IPS-18a (cell line): ENCODE measurements around the gene TMTC2.

Experiments used
- H3K27ac ChIP-seq: one replicate; pipeline ENCODE4 v1.5.1; 2013; ENCODE audit warnings: low read length
- H3K27me3 ChIP-seq: one replicate; pipeline ENCODE4 v1.6.1; 2013; ENCODE audit warnings: mild to moderate bottlenecking, low read length; ENCODE audit not compliant: control insufficient read depth, insufficient read depth
- H3K36me3 ChIP-seq: one replicate; pipeline ENCODE4 v1.6.1; 2013; ENCODE audit warnings: low read depth, low read length; ENCODE audit not compliant: control insufficient read depth
- H3K4me1 ChIP-seq: one replicate; pipeline ENCODE4 v1.6.1; 2013; ENCODE audit warnings: low read depth, low read length; ENCODE audit not compliant: control insufficient read depth
- H3K4me3 ChIP-seq: one replicate; pipeline ENCODE4 v1.5.1; 2013; ENCODE audit warnings: low read length
- H3K9ac ChIP-seq: one replicate; pipeline ENCODE4 v1.6.1; 2013; ENCODE audit warnings: mild to moderate bottlenecking, low read length, moderate library complexity
- H3K9me3 ChIP-seq: one replicate; pipeline ENCODE4 v1.6.1; 2013; ENCODE audit warnings: low read depth, low read length; ENCODE audit not compliant: control insufficient read depth

The TMTC2 gene

DNA sequence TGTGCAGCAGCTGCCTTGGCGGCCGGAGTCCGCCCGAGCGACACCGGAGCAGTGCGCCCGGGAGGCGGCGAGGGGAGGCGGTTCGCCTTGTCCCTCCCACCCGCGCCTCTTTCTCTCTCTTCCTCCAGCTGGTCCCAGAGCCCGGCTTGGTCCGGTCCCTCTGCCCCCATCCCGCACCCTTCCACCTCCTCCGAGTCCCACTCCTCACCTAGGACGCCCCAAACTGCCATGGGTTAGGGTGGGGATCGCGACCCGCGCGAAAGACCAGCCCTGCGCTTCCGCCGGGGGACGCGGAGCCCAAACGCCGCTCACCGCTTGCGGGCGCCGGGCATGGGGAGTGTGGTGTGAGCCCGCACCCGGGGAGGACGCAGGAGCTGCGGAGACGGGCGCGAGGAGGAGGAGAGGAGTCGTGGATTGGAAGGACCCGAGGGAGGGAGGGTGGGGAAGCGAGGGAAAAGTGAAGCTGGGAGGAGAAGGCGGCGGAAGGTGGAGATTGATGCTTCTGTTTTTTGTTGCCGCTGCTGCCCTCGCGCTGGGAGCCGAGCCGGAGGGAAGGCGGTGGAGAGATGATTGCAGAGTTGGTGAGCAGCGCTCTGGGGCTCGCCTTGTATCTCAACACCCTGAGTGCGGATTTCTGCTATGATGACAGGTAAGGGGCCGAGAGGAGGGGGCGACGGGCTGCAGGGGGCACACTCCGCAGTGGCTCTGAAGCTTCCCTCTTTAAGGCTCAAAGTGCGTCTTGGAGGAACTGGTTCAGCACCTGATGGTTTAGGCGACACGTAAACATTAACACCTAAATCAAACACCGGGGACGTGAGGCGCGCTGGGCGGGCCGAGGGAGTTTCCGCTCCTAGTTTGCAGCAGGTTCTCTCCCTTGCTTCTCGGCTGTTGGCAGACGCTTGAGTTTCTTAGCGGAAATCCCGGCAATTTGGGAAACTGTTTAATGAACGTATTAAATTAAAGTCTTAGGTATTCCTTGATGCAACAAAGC, 610 bp downstream of the TMTC2 start:
- Histone ChIP-seq H3K9ac (peak overlapping the region; percentile 26), H3K4me1 (peaks cover 9% of the 10 kb centered on the region), H3K4me3 (peak overlapping the region; percentile 72), H3K9me3 (no peaks in the 10 kb centered on the region), H3K27me3 (peaks cover 19% of the 10 kb centered on the region), H3K27ac (no peak overlapping the region), H3K36me3 (no peaks in the 10 kb centered on the region)

GRCh38 chr12:82688035-82688501, 1.4 kb downstream of the TMTC2 start:
- Histone ChIP-seq H3K4me3 (peak overlapping the region; percentile 72), H3K27ac (no peak overlapping the region), H3K9ac (peak overlapping the region; percentile 26), H3K36me3 (peaks cover 2% of the 10 kb centered on the region), H3K27me3 (peaks cover 19% of the 10 kb centered on the region), H3K4me1 (peaks cover 5% of the 10 kb centered on the region), H3K9me3 (no peaks in the 10 kb centered on the region)

GRCh38 chr12:82688596-82688995, 1.9 kb downstream of the TMTC2 start:
- no peaks in the 10 kb centered on the region for H3K9me3 ChIP-seq
- H3K9ac ChIP-seq: peak overlapping the region; percentile 26
- H3K36me3 ChIP-seq: peaks cover 2% of the 10 kb centered on the region
- peaks cover 19% of the 10 kb centered on the region for H3K27me3 ChIP-seq
- peaks cover 5% of the 10 kb centered on the region for H3K4me1 ChIP-seq
- peak overlapping the region; percentile 72 for H3K4me3 ChIP-seq
- no peak overlapping the region for H3K27ac ChIP-seq

- Histone ChIP-seq H3K4me1 (peaks cover 5% of the 10 kb centered on the region), H3K36me3 (peaks cover 2% of the 10 kb centered on the region), H3K4me3 (no peak overlapping the region), H3K27ac (no peak overlapping the region), H3K9ac (no peak overlapping the region), H3K9me3 (no peaks in the 10 kb centered on the region), H3K27me3 (peaks cover 19% of the 10 kb centered on the region)
Measured at GRCh38 chr12:82690006-82690405, 3.3 kb downstream of the TMTC2 start.

- Histone ChIP-seq H3K4me3 (no peak overlapping the region), H3K9ac (no peak overlapping the region), H3K27me3 (peaks cover 13% of the 10 kb centered on the region), H3K36me3 (peaks cover 2% of the 10 kb centered on the region), H3K4me1 (peaks cover 5% of the 10 kb centered on the region), H3K9me3 (no peaks in the 10 kb centered on the region), H3K27ac (no peak overlapping the region)
Measured at GRCh38 chr12:82691513-82691912, 4.8 kb downstream of the TMTC2 start.

DNA sequence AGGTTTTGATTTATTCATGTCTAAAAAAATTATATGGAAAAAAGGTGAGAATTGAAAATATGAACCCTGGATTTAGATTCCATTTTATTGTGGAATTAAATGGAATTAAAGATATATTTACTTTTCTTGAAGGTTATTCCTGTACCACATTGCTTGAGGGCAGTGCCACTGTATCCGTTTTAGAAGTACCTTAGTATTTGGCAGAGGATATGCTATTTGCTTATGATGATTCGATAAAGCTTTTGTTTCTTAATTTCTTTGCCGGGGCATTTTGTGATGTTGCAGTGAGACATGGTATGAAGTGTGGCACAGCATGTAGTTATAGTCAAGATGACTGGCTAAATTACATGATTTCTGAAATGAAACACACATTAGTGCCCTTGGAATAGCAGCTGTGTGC, 7.6 kb downstream of the TMTC2 start:
- Histone ChIP-seq H3K9ac (no peak overlapping the region), H3K4me3 (no peak overlapping the region), H3K4me1 (no peaks in the 10 kb centered on the region), H3K27ac (no peak overlapping the region), H3K36me3 (peaks cover 2% of the 10 kb centered on the region), H3K27me3 (no peaks in the 10 kb centered on the region), H3K9me3 (no peaks in the 10 kb centered on the region)

DNA sequence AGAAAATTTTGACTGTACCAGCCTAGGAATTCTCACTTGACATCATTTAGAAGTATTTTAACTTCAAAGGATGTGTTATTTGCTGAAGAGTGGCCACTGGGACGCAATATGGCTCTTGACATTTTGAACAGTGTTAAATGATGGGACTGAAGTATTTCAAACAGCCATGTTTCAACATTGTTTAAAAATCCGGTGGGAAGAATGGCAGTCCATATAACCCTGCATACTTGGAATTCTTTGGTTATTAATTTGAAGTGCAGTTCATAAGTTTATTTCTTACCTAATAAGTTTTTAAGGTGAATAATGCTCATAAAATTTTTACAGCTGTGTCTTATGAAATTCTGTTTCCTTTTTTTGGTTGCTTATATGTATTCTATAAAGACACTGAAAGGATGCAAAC, 8.3 kb downstream of the TMTC2 start:
- H3K4me3 ChIP-seq: no peak overlapping the region
- H3K27ac ChIP-seq: no peak overlapping the region
- H3K9ac ChIP-seq: no peak overlapping the region
- H3K9me3 ChIP-seq: no peaks in the 10 kb centered on the region
- H3K4me1 ChIP-seq: no peaks in the 10 kb centered on the region
- no peaks in the 10 kb centered on the region for H3K27me3 ChIP-seq
- H3K36me3 ChIP-seq: peaks cover 2% of the 10 kb centered on the region

DNA sequence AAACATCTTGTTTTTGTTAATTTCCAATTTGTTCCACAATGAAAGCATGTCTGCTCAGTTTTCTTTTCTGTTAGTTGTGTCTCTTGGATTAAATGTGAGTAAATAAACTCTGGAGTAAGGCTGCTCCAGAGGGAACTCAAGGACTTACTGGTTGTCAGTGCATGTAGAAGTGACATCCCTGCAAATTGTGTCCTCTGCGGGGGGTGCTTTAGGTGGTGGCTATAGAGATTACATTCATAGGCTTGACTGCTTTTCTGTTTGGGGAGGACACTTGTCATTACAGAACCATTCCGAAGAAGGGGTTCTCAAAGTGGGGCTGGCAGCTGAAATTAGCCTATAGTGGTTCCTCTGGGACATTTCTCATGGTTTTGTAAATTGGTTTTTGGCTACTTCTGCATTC, 8.8 kb downstream of the TMTC2 start:
- Histone ChIP-seq H3K9ac (no peak overlapping the region), H3K9me3 (no peaks in the 10 kb centered on the region), H3K36me3 (peaks cover 2% of the 10 kb centered on the region), H3K4me1 (no peaks in the 10 kb centered on the region), H3K4me3 (no peak overlapping the region), H3K27ac (no peak overlapping the region), H3K27me3 (no peaks in the 10 kb centered on the region)

GRCh38 chr12:82696543-82696942, 9.8 kb downstream of the TMTC2 start:
- Histone ChIP-seq H3K27ac (no peak overlapping the region), H3K9me3 (no peaks in the 10 kb centered on the region), H3K9ac (no peak overlapping the region), H3K4me1 (no peaks in the 10 kb centered on the region), H3K27me3 (no peaks in the 10 kb centered on the region), H3K4me3 (no peak overlapping the region), H3K36me3 (peaks cover 2% of the 10 kb centered on the region)

- no peaks in the 10 kb centered on the region for H3K4me1 ChIP-seq
- no peak overlapping the region for H3K4me3 ChIP-seq
- no peak overlapping the region for H3K27ac ChIP-seq
- no peaks in the 10 kb centered on the region for H3K9me3 ChIP-seq
- no peaks in the 10 kb centered on the region for H3K27me3 ChIP-seq
- no peak overlapping the region for H3K9ac ChIP-seq
- H3K36me3 ChIP-seq: no peaks in the 10 kb centered on the region
Measured at GRCh38 chr12:82698708-82699564, 12.2 kb downstream of the TMTC2 start.

- Histone ChIP-seq H3K27me3 (no peaks in the 10 kb centered on the region), H3K4me1 (peaks cover 14% of the 10 kb centered on the region), H3K36me3 (no peaks in the 10 kb centered on the region), H3K4me3 (no peak overlapping the region), H3K9me3 (no peaks in the 10 kb centered on the region), H3K27ac (no peak overlapping the region), H3K9ac (no peak overlapping the region)
Measured at GRCh38 chr12:82705774-82706173, 19.1 kb downstream of the TMTC2 start.
